Stimulated activated naive CD8-positive, alpha-beta T cell treated with anti-CD3 and anti-CD28 coated beads, Interleukin-15, amount 100 ng/mL, for 72 hours (primary cell): ENCODE results near the gene GPR62.

Source experiments
- ATAC-seq: fragments of 150-1000 bp; cut with Tn5 transposase; 2 replicates; pipeline ENCODE4 v1.10.0; 2021; ENCODE audit warnings: mild to moderate bottlenecking, moderate library complexity
- DNase-seq, 2 donors: peaks; one replicate each; pipeline ENCODE4 v3.0.0; 2021 to 2022
- H3K27ac Mint-ChIP-seq, 2 donors: one replicate each; pipeline ENCODE4 v1.8.0; 2022; ENCODE audit warnings: mild to moderate bottlenecking in 2 of 2, mixed read lengths in 2 of 2, moderate library complexity in 2 of 2
- H3K27me3 Mint-ChIP-seq: one replicate; pipeline ENCODE4 v1.8.0; 2022; ENCODE audit warnings: mixed read lengths
- H3K4me1 Mint-ChIP-seq: one replicate; pipeline ENCODE4 v1.8.0; 2022; ENCODE audit warnings: mild to moderate bottlenecking, mixed read lengths
- H3K4me3 Mint-ChIP-seq, 2 donors: one replicate each; pipeline ENCODE4 v1.8.0; 2022; ENCODE audit warnings: mild to moderate bottlenecking in 2 of 2, mixed read lengths in 2 of 2, moderate library complexity in 1 of 2
- H3K9me3 Mint-ChIP-seq, 2 donors: one replicate each; pipeline ENCODE4 v1.8.0; 2022; ENCODE audit warnings: mixed read lengths in 2 of 2

GPR62 gene

DNA sequence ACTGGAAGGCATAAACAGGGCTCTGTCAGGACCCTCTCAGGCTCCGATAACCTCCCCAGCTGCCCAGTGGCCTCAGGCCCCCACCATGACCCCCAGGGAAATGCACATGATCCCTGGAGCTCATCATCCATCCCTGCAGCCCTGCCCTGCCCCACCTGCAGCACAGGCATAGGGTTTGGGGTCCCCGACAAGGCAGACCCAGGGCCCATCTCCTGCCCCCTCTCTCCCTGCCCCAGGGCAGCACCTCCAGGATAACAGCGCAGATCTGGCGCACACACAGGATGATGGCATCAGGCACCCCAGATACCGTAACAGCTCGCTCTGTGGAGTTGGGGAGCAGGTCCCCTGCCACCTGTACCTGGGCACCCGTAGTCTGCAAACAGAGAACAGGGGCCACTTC lies 4.5 kb downstream of the GPR62 start:
- DNase-seq, result no peak
- H3K27me3 Mint-ChIP-seq, result peaks cover 37% of the 10 kb centered on the region
- no peak for ATAC-seq
- H3K27ac Mint-ChIP-seq, result no peak overlapping the region
- H3K9me3 Mint-ChIP-seq, result no peaks in the 10 kb centered on the region
- no peak overlapping the region for H3K4me3 Mint-ChIP-seq
- H3K4me1 Mint-ChIP-seq, result peaks cover 14% of the 10 kb centered on the region

DNA sequence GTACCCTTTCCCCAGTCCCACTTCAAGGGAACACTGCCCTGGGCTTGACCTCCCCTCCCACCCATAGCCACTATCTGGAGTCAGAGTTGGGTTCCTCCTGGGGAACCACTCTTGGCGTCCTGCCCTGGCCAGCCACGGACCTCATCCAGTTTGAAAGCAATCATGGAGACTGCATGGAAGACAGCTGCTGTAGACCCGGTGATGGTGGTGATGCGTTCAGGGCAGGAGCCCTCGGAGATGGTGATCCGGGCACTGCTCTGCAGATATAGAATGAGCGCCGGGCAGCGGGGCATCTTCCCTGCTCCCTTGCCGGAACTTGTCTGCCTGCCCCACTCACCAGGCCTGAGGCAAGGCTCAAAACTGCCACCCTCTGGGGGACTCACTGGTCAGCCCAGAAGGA lies 5.2 kb downstream of the GPR62 start:
- no peak overlapping the region for H3K27ac Mint-ChIP-seq
- no peak overlapping the region for H3K4me3 Mint-ChIP-seq
- no peak for ATAC-seq

DNA sequence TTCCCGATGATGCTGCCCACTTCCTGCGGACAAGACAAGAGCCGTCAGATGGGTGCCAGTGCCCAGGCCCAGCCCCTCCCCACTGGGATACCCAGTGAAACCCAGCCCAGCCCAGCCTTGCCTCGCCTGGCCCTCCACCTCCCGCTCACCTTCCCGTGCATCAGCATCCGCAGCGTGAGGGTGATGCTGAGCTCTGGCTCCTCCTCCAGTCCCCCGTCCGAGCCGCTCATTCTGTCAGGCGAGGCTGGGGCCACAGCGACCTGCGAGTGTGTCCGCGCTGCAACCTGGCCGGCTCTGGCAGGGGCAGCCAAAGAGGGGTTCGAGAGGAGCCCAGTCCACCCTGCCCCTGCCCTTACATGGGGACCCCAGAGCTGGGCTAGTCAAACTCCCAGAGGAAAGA lies 5.8 kb downstream of the GPR62 start:
- DNase-seq (no peak), ATAC-seq (no peak)
- Mint-ChIP-seq H3K9me3 (no peaks in the 10 kb centered on the region), H3K4me3 (no peak overlapping the region), H3K4me1 (peaks cover 15% of the 10 kb centered on the region), H3K27me3 (peaks cover 40% of the 10 kb centered on the region), H3K27ac (no peak overlapping the region)

More for the DNA sequence above, 5.2 kb downstream of the GPR62 start:
- DNase-seq, result no peak
- H3K27me3 Mint-ChIP-seq, result peaks cover 37% of the 10 kb centered on the region
- no peaks in the 10 kb centered on the region for H3K9me3 Mint-ChIP-seq
- H3K4me1 Mint-ChIP-seq, result peaks cover 10% of the 10 kb centered on the region

DNA sequence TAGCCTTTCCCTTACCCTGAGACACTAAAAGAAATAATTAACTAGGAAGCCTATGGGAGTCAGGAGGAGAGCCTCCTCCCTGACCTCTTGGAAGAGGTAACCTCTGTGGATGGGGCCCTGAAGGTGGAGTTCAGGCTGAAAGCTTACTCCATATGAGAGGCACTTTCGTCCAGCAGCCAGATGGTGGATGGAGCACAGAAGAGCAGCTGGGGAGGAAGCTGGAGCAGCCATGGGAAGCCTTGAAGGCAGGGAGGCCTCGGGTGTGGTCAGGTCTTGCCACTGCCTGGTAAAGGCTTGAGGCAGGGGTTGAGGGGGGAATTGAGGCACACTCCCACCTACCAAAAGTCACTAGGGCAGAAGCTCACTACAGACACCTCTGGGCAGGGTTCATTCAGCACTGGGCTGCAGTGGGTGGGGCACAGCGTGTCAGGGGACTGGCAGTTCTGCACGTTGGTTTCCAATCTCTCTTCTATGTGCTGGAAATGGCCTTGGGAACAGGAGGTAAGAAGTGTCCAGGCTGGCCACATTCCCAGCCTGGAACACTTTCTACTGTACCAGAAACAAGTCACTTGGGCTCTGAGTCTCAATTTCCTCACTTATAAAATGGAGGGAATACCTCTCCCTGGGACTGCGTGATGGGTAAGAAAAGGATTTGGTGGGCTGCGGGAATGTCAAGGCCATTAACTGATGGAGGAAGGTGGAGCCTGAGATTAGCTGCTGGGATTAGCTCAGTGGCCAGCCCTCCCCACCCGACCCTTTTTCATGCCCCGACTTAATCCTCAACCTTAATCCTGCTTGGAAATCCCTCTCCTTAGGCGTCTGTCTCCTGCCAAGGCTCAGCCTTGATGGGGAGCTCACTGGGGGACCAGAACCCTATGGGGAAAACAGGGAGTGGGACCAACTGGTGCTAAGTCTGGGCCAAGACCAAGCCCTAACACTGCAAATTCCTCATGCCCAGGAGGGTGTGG lies 6.7 kb downstream of the GPR62 start:
- ATAC-seq (no peak), DNase-seq (no peak)
- Mint-ChIP-seq H3K4me3 (no peak overlapping the region), H3K4me1 (peaks cover 16% of the 10 kb centered on the region), H3K9me3 (no peaks in the 10 kb centered on the region), H3K27me3 (peaks cover 36% of the 10 kb centered on the region), H3K27ac (no peak overlapping the region)

DNA sequence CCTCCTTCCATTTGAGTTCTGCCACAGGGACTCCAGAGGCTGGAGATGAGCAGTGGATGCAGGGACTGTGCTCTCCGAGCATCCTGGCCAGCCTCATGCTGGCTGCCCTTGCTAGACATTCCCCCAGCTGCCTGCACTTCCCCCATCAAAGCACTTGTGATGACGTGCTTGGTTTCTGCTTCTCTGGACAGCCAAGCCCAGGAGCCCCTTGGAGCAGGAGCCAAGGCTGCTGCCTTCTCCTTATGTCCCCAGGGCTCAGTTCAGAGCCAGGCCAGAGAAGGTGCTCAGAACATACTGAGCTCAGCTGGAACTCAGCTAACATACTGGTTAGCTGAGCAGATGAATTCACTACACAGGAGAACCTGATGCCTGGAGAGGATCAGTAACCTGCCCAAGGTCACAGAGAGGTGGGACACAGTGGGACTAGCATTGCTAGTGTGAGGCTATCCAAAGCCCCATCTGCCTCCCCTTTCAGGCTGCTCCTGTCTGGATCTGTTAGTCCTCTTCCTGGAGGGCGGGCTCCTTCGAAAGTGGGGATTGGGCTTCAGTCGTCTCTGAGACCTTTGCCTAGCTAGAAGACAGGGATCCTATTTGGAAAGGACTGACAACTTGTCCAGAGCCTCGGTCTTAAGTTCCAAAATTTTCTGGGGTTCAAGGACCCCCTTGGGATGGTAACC lies 7.8 kb downstream of the GPR62 start:
- peaks cover 25% of the 10 kb centered on the region for H3K27me3 Mint-ChIP-seq
- no peak for ATAC-seq

DNA sequence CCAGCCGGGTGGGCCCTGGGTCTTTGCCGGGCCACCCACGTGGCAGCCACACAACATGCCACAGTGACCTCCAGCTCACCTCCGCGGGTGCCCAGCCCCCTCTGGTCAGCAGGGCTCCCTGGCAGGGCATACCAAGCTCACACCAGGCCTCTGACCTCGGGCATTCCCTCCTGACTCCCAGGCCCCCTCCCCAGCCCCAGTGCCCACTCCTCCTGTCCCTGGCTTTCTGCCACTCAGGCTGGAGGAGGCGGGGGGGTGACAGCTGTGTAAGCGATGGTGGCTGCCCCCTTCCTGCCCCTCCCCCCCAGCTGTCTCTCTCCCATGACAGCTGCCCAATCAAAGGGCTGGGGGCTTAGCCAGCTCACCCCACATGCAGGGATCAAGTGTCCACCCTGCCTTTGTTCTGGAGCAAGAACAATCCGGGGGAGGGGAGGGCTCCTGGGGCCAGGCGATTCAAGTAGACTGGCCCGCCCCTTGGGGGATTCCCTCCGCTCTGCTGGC lies 8.8 kb downstream of the GPR62 start:
- DNase-seq (no peak), ATAC-seq (no peak)
- Mint-ChIP-seq H3K4me1 (peaks cover 30% of the 10 kb centered on the region), H3K27ac (no peak overlapping the region), H3K27me3 (peaks cover 21% of the 10 kb centered on the region), H3K9me3 (no peaks in the 10 kb centered on the region), H3K4me3 (no peak overlapping the region)

More for the DNA sequence above, 7.8 kb downstream of the GPR62 start:
- no peak for DNase-seq
- Mint-ChIP-seq H3K27ac (no peak overlapping the region), H3K9me3 (no peaks in the 10 kb centered on the region), H3K4me1 (peaks cover 20% of the 10 kb centered on the region), H3K4me3 (no peak overlapping the region)

DNA sequence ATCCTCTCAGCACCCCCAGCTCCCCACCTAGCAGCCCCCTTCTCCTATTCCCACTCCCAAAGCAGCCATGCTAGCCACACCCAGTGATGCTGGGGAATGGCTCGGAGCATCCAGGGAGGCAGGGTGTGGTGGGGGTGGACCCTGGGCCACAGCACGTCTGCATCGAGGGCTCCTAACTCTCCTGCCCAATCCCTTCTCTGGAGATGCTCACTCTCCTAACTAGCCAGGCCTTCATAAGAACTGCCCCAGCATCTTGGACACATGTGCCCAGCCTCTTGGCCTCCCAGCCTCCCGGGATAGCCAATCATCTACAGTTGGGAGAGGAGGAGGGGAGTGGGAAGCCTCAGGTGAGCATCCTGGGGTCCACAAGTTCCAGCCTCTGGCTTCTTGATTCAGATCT lies 9.3 kb downstream of the GPR62 start:
- Mint-ChIP-seq H3K9me3 (no peaks in the 10 kb centered on the region), H3K27me3 (peaks cover 21% of the 10 kb centered on the region), H3K27ac (no peak overlapping the region), H3K4me1 (peaks cover 34% of the 10 kb centered on the region), H3K4me3 (no peak overlapping the region)
- no peak for ATAC-seq
- no peak for DNase-seq

DNA sequence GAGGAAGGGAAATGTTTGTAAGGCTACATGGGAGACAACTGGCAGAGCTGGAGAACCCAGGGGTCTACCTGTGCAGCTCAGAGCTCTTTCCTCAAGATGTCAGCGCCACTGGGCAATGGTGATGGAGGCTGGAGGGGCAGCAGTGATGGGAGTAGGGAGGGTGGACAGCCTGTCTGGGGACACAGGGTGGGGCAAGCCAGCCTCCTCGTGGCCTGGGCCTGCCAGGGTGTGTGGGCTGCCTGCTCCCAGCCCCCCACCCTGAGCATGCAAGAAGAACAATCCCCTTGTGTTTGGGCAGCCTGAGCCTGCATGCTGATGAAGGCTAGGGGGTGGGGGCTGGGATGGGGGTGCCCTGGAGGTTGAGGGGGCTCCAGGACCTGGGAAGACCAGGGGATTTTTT lies 10.8 kb downstream of the GPR62 start:
- Mint-ChIP-seq H3K4me1 (peaks cover 39% of the 10 kb centered on the region), H3K27me3 (peaks cover 21% of the 10 kb centered on the region), H3K27ac (peak overlapping the region in 1 of 2 donors; percentile 81), H3K9me3 (no peaks in the 10 kb centered on the region), H3K4me3 (peak overlapping the region; percentile 72 to 86)
- DNase-seq (no peak), ATAC-seq (no peak)

DNA sequence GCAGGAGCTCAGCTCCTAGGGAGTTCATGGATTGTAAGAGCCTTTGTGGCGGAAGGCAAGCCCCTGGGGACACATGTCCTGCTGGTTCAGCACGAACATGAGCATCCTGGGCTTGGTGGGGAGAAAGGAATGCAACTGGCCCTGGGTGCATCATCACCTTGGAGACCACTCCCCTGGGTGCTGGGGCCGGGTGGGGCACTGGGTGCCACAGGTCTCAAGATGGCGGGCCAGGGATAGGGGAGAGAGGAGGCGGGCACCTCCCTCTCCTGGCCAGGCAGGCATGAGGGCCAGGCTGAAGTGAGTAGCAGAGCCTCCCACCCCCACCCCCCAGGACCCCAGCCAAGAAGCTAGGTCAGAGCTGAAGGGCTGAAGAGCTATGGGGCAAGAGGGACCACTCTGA lies 11.3 kb downstream of the GPR62 start:
- no peak for ATAC-seq
- H3K9me3 Mint-ChIP-seq, result no peaks in the 10 kb centered on the region
- peaks cover 21% of the 10 kb centered on the region for H3K27me3 Mint-ChIP-seq
- peaks cover 44% of the 10 kb centered on the region for H3K4me1 Mint-ChIP-seq
- peak overlapping the region; percentile 80 to 92 for H3K27ac Mint-ChIP-seq
- DNase-seq, result no peak
- H3K4me3 Mint-ChIP-seq, result peak overlapping the region; percentile 72 to 86

DNA sequence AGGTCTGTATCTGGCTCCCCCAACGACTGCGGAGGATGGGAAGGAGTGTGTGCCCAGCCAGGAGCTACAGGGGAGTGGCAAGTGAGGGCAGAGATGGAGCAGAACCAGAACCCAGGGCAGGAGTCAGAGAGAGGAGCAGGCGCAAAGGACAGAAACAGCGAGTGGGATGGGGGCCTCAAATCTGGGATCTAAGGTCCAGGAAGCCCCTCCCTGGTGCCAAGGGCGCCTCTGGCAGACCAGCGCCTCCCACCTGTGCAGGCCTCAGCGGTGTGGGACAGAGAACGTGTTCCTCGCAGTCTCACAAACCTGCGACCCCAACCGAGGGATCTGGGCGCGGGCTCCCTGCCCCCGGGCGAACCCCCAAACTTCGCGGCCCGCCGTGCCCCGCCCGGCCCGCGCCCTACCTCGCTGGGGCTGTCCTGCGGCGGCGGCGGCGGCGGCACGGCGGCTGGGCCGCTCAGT lies 11.8 kb downstream of the GPR62 start:
- DNase-seq (no peak), ATAC-seq (peak; percentile 66)
- Mint-ChIP-seq H3K27me3 (peaks cover 21% of the 10 kb centered on the region), H3K27ac (peak overlapping the region in 1 of 2 donors; percentile 92), H3K4me1 (peaks cover 45% of the 10 kb centered on the region), H3K4me3 (peak overlapping the region; percentile 72 to 86), H3K9me3 (no peaks in the 10 kb centered on the region)

DNA sequence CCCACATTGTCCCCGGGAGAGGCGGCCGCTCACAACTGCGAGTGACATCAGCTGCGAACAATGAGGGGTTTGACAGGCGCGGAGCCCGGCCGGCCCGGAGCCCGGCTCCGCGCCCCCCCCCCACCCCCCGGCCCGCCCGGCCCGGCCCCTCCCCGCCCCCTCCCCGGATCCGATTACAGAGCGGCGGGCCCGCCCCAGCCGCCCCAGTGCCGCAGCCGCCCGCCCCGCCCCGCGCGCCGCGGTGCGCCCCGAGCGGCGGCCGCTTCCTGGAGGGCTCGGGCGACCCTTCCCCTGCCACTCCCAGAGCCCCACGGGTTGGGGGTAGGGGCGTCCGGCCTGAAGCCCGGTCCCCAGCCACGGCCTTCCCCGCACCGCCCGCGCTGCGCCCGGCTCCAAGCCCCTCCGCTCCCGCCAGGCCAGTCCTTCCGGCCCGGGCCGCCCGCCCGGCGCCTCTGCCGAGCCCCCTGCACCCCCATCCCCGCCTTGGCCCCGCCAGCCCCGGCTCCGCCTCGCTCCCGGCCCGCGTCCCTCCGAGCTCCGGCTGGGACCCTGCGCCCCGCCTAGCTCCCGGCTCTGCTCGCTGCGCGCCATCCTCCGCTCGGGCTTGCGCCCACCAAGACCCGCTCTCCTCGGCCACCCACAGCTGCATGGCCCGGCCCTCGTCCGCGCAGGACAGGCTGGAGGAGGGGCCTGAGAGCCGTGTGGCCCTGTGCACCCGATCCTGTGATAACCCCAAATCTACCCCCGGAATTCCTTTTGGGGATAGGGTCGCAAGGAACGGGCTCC lies 12.4 kb downstream of the GPR62 start, which contains the start of gene PCBP4:
Gene PCBP4, minus strand, starts transcription at position 71 of the 786 bp plus-strand sequence. CDS start 6,214 bp downstream, outside the sequence.
- peaks cover 21% of the 10 kb centered on the region for H3K27me3 Mint-ChIP-seq
- H3K4me3 Mint-ChIP-seq, result peak within 1 kb of the TSS; percentile 86 to 91
- H3K4me1 Mint-ChIP-seq, result peaks cover 45% of the 10 kb centered on the region
- H3K9me3 Mint-ChIP-seq, result no peaks in the 10 kb centered on the region
- DNase-seq, result no peak
- H3K27ac Mint-ChIP-seq, result peak within 1 kb of the TSS; percentile 83 to 92
- peak; percentile 68 for ATAC-seq

DNA sequence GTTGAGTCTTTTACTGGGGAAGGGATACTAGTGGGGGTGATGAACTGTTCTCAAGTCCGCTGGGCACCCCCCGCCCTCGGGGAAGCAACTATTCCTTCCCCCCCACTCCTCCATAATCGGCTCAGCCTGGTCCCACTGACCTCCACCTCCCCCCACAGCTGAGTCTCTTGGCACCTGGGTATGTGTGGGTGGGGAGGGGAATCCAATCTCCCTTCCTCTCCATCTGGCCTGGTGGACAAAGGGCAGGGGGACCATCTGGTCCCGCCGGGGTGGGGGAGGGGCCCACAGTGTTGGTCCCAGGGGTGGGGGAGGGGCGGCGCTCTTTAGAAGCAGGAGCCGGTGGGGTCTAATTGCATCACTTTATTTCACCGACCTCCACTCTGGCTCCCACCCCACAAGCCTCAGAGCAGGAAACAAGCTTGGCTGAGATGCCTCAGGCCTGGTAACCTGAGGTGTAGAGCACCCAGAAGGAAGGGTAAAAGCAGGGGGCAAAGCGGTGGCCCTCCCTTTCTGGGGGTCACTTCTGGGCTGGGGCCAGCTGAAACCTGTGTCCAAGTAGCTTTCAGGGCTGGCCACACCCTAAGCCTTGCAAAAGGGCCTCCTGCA lies 13.1 kb downstream of the GPR62 start:
- peak overlapping the region; percentile 86 to 91 for H3K4me3 Mint-ChIP-seq
- H3K27me3 Mint-ChIP-seq, result peaks cover 21% of the 10 kb centered on the region
- ATAC-seq (no peak), DNase-seq (no peak)
- H3K4me1 Mint-ChIP-seq, result peaks cover 48% of the 10 kb centered on the region
- peak overlapping the region in 1 of 2 donors; percentile 27 for H3K27ac Mint-ChIP-seq
- H3K9me3 Mint-ChIP-seq, result no peaks in the 10 kb centered on the region

DNA sequence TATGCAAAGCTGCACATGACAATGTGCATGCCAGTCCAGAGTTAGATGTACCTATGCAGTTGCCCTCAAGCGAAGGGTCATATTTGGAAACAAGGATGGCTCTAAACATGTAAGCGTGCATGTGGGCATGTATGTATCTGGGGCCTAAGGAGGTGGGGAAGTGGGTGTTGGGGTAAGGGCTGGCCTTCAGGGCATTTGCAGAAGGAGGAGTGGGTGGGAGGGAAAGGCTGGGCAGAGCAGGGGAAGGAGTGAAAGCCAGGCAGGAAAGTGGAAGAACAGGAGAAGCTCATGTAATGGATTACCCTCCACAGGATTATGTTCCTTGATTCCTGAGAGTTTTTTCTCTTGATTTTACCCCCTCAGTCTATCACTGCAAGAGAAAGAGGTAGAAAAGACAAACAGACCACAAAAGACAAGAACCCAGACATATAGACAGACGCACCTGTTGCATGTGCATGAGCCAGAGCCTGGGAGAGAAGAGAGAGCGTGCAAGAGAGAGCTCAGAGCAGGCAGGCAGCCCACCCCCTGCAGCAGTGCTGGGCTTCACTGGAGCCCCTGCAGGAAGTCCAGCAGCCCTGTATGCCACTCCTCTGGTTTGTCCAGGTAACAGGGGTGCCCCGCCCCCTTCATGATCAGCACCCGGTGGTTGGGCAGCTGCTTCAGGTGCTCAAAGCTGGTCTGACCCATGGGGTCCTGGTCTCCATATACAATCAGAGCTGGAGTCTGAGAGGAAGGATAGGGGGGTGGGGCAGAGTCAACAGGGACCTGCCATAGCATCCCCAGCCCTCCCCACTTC lies 13.9 kb downstream of the GPR62 start:
- no peak overlapping the region for H3K4me3 Mint-ChIP-seq
- no peak for DNase-seq
- H3K4me1 Mint-ChIP-seq, result peaks cover 56% of the 10 kb centered on the region
- ATAC-seq, result no peak
- H3K9me3 Mint-ChIP-seq, result no peaks in the 10 kb centered on the region
- H3K27ac Mint-ChIP-seq, result no peak overlapping the region
- H3K27me3 Mint-ChIP-seq, result peaks cover 21% of the 10 kb centered on the region

DNA sequence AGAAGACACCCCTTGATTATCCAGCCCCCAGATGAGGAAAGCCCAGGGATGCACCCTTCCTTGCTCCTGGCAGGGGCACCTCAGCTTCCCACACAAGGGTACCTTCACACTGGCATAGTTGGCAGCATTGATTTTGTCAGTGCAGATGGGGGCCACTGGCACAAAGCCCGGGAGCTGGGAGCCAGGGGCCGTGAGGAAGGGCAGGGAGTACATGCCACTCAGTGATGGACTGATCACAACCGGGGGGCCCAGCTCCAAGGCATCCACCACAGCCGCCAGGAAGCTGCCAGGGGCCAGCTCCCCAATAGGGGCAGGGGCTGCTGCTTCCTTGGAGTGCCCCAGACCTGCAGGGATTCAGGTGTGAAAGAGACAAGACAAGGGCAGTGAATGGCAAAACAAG lies 14.7 kb downstream of the GPR62 start:
- H3K27me3 Mint-ChIP-seq, result peaks cover 16% of the 10 kb centered on the region
- no peak overlapping the region for H3K27ac Mint-ChIP-seq
- no peak overlapping the region for H3K4me3 Mint-ChIP-seq
- H3K9me3 Mint-ChIP-seq, result no peaks in the 10 kb centered on the region
- no peak for ATAC-seq
- H3K4me1 Mint-ChIP-seq, result peaks cover 60% of the 10 kb centered on the region
- no peak for DNase-seq
